Measurements from ENCODE around the gene CES3.
"Not testable (repeated sequence)": the region's sequence is repeated elsewhere in the genome, so short reads cannot be mapped to it uniquely, and the experiment has no call there.

Gene CES3

GRCh38 chr16:66947302-66948065 is 13.6 kb upstream of the CES3 start:
- DNase-seq, result peak; percentile 78

- DNase-seq, result no peak
These were observed 12.8 kb upstream of the CES3 start for GRCh38 chr16:66948134-66948836.

DNA sequence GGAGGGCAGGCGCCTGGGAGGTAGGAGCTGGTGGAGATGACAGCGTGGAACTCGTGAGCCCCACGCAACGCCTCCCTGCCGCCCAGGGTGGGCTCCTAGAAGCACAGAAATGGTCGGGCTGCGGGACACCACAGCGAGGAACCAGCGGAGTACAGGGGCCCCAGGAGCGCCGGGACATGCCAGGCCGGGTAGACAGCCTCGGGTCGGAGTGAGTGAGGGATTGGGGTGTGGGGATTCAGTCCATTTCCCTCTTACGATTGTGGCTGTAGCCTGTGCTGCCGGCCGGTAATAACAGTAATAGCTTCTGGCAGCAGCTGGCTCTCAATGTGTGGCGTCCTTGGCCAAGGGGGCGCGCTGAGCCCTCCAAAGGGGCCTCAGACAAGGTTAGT is 12.2 kb upstream of the CES3 start:
- no peak for DNase-seq

DNA sequence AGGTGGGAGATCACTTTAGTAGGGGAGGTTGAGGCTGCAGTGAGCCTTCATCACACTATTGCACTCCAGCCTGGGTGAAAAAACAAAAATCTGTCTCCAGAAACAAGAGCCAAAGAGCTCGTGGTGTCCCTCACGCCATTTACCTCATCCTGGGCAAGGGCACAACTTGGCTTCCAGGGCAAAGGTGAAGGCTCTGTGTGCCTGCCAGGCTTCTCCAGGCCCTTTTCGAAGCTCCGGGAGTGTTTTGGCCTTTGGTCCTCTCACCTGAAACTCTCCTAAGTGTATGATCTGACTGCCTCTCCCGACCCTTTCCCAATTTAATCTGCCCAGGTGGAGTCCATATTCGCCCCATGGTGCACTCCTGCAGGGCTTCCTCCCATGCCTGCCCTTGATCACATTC is 11.6 kb upstream of the CES3 start:
- no peak for DNase-seq

GRCh38 chr16:66950437-66950836 is 10.6 kb upstream of the CES3 start:
- DNase-seq, result no peak

DNA sequence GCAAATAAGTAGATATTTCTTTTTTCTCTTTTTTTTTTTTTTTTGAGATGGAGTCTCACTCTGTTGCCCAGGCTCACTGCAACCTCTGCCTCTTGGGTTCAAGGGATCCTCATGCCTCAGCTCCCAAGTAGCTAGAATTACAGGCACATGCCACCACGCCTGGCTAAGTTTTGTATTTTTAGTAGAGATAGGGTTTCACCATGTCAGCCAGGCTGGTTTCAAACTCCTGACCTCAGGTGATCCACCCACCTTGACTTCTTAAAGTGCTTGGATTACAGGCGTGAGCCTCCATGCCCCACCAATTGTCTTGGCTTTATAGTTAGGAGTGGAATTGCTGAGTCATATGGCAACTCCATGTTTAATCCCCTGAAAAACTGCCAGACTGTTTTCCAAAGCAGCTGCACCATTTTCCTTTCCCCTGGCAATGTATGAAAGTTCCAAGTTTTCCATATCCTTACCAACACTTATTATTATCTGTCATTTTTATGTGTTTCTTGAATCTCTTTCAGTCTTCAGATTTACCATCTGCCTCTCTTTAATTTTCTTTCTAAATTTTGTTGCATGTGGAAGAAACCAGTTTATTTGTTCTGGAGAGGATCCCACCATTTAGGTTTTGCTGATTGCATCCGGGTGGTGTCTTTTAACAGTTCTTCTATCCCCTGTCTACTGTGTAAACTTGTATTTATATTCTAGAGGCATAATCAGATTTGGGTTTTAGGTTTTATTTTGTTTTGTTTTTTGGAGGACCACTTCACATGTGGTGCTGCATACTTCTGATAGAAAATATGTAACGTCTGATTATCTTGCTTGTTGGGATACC is 9.9 kb upstream of the CES3 start:
- no peak for DNase-seq

DNA sequence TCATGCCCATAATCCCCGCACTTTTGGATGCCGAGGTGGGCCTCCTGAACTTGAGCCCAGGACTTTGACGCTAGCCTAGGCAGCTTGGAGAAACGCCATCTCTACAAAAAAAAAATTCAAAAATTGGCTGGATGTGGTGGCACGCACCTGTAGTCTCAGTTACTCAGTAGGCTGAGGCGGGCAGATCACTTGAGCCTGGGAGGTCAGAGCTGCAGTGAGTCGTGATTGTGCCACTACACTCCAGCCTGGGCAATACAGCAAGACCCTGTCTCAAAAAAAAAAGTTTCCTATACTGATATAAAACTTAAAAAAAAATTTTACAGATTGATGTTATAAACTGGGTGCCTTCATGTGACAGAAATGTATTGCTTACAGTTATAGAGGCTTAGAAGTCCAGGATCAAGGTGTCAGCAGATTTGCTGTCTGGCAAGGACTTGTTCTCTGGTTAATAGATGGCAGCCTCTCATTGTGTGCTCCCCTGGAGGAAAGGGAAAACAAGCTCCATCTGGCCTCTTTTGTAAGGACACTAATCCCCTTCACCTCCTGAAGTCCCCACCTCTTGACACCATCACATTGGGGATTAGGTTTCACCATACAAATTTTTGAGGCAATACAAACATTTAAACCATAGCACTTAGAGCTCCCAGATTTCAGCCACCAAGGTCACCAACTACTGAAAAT is 8.5 kb upstream of the CES3 start:
- DNase-seq, result no peak

DNA sequence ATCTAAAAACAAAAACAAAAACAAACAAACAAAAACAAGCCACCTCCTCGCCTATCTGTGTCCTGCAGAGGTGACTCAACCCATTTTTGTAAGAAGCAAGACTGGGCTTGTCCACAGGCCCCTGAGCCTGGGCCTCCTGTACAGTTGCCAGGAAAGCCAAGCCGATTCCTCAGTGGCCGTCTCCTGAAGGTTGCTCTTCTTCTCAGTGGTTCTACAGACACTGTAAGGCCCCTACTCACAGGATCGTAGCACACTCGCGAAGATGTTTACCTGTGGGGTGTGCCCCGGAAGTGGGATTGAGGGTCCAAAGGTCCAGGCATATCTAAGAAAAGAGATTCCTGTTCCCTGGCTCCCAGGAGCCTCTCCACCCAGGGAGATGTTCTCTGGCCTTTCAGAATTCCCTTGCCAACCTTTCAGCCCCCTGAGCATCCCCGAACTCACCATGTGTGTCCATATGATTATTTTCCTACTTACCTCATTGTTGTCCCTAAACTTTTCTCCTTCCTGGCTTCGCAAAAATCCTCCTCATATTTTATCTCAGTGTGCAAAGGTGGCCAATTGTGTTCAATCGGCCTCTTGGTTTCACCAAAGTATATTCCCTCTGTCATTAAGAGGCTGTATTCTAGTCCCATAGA is 7.5 kb upstream of the CES3 start:
- DNase-seq, result no peak

DNA sequence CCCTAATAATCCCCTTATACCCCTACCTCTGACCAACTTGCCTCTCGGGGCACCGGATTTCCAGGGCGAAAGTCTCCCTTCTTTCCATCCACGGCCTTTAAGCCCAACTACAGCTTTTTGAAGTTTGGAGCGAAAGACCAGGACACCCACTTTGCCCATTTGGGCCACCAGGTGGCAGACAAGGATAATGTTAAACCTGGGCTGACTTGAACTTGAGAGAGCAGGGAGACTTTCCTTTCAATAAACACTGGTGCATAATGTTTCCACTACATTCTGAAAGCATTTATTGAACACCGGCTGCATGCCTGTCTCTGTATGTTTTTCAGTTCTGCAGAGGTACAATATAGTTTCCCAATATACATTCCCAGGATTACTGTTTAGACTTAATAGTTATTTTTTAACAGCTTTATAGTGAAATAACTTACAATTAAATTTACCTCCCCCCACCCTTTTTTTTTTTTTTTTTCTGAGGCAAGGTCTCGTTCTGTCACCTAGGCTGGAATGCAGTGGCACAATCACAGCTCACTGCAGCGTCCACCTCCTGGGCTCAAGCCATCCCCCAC is 6.9 kb upstream of the CES3 start:
- DNase-seq, result peak; percentile 70

DNA sequence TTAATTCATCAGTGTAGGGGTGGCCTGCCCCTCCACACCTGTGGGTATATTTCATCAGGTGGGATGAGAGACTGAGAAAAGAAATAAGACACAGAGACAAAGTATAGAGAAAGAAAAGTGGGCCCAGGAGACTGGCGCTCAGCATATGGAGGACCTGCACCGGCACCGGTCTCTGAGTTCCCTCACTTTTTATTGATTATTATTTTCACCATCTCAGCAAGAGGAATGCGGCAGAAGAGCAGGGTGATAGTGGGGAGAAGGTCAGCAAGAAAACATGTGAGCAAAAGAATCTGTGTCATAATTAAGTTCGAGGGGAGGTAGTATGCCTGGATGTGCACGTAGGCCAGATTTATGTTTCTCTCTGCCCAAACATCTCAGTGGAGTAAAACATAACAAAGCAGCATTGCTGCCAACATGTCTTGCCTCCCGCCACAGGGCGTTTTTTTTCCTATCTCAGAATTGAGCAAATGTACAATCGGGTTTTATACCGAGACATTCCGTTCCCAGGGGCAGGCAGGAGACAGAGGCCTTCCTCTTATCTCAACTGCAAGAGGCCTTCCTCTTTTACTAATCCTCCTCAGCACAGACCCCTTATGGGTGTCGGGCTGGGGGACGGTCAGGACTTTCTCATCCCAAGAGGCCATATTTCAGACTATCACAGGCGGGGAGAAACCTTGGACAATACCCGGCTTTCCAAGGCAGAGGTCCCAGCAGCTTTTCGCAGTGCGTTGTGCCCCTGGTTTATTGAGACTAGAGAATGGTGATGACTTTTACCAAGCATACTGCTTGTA is 5.5 kb upstream of the CES3 start:
- not testable (repeated sequence) for DNase-seq

DNA sequence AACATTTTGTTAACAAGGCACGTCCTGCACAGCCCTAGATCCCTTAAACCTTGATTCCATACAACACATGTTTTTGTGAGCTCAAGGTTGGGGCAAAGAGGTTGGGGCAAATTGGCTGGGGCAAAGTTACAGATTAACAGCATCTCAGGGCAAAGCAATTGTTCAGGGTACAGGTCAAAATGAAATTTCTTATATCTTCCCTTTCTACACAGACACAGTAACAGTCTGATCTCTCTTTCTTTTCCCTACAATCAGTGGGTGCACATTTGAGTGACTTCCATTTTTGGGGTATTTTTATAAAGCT is 5.0 kb upstream of the CES3 start:
- DNase-seq, result not testable (repeated sequence)

GRCh38 chr16:66958857-66959703 is 2.0 kb upstream of the CES3 start:
- no peak for DNase-seq

DNA sequence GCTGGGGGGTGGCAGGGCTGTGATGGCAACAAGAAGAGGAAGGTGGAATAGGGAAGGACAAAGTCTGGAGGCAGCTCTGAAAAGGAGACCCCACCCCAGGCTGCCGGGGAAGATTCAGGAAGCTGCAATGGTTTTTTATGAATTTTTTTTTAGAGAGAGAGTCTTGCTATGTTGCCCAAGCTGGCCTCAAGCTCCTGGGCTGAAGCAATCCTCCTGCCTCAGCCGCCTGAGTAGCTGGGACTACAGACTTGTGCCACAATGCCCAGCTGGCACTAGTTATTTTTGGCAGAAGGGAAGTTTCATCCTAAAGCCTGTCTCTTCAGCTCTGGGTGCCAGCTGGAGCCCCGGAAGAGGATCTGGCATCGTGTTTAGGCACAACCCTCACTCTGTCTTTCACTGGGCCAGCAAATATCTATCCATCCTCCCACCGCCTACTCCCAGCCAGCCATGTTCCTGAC is 1.3 kb upstream of the CES3 start:
- DNase-seq, result no peak

DNA sequence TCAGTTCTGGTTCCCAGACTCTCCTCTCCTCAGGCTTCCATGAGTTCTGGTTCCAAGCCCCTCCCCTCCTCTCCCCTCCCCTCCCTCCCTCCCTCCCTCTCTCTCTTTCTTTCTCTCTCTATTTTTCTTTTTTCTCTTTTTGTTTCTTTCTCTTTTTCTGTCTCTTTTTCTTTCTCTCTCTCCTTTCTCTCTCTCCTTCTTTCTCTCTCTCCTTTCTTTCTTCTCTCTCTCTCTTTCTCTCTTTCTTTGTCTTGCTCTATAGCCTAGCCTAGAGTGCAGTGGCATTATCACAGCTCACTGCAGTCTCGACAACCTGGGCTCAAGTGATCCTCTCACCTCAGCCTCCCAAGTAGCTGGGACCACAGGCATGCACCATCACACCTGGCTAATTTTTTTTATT is 796 bp upstream of the CES3 start:
- DNase-seq, result no peak

DNA sequence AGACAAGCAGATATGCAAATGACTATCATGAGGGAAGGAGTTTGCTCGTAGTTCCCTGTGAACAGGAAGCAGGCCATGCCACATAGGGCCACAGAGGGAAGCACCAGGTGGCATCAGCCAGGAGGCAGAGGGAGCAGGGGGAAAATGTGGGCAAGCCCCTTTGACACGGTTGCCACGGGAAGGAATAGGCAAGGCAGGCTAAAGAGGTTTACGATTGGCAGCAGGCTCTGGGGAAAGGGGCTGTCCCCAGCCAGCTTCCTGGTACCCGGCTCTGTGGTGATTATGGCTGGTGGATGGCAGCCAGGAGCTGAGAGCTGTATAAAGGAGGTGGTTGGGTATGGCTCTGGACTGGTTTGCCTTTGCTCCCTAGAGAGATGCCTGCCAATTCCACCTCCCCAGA is 848 bp downstream of the CES3 start:
- no peak for DNase-seq

GRCh38 chr16:66964049-66964448 is 3.0 kb downstream of the CES3 start:
- no peak for DNase-seq

DNA sequence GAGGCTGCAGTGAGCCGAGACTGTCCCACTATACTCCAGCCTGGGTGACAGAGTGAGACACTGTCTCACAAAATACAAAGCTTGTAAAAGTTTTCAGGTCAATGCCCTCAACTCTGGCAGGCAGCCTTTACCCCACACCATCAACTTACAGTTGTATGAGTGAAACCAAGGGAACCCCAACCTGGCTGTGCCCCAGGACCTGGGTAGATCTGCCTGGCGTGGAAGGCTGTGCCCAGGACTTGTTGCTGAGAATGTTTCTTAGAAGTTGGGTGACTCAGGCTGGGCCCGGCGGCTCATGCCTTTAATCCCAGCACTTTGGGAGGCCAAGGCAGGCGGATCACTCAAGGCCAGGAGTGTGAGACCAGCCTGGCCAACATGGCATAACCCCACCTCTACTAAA is 7.8 kb downstream of the CES3 start:
- DNase-seq, result no peak

- DNase-seq, result peak; percentile 50
These were observed 10.0 kb downstream of the CES3 start for GRCh38 chr16:66970775-66971720.

- DNase-seq, result no peak
These were observed 11.9 kb downstream of the CES3 start for GRCh38 chr16:66972983-66973382.

Measured in fibroblast of skin of right quadriceps (primary cell).